ENCODE results near the gene TEAD1. TPM values are rescaled to one million over a fixed set of nuclear protein-coding genes. Genes with fewer than 3 reads are reported as not detected.

Gene TEAD1
- total and polyA plus RNA-seq, 2 experiments from 2014 or later, result 45.9 to 105 TPM

GRCh38 chr11:12750181-12750580, 76.0 kb downstream of the TEAD1 start:
- H3K4me3 ChIP-seq, result no peak overlapping the region
- TF ChIP-seq CTCF (IDR thresholded peaks at IDR 0.05; ENCODE audit: low read depth, low read length), result no peak
- no peaks in the 10 kb centered on the region for H3K9me3 ChIP-seq (ENCODE audit: low read depth)
- no peak overlapping the region for H3K27ac ChIP-seq
- no peaks in the 10 kb centered on the region for H3K27me3 ChIP-seq
- no peaks in the 10 kb centered on the region for H3K36me3 ChIP-seq
- no peak for DNase-seq (ENCODE audit: low read depth in 1 of 2, low spot score in 1 of 2)
- peaks cover 40% of the 10 kb centered on the region for H3K4me1 ChIP-seq (ENCODE audit: low read depth)

- DNase-seq (ENCODE audit: low read depth in 1 of 2, low spot score in 1 of 2), result no peak
- no peaks in the 10 kb centered on the region for H3K27me3 ChIP-seq
- H3K36me3 ChIP-seq, result no peaks in the 10 kb centered on the region
- no peak overlapping the region for H3K4me3 ChIP-seq
- no peaks in the 10 kb centered on the region for H3K9me3 ChIP-seq (ENCODE audit: low read depth)
- H3K27ac ChIP-seq, result no peak overlapping the region
- H3K4me1 ChIP-seq (ENCODE audit: low read depth), result peaks cover 42% of the 10 kb centered on the region
- no peak for TF ChIP-seq CTCF (IDR thresholded peaks at IDR 0.05; ENCODE audit: low read depth, low read length)
Observed at GRCh38 chr11:12752868-12753524, 78.8 kb downstream of the TEAD1 start.

- peaks cover 42% of the 10 kb centered on the region for H3K4me1 ChIP-seq (ENCODE audit: low read depth)
- H3K9me3 ChIP-seq (ENCODE audit: low read depth), result no peaks in the 10 kb centered on the region
- TF ChIP-seq CTCF (IDR thresholded peaks at IDR 0.05; ENCODE audit: low read depth, low read length), result no peak
- no peaks in the 10 kb centered on the region for H3K36me3 ChIP-seq
- H3K4me3 ChIP-seq, result no peak overlapping the region
- no peaks in the 10 kb centered on the region for H3K27me3 ChIP-seq
- DNase-seq (ENCODE audit: low read depth in 1 of 2, low spot score in 1 of 2), result no peak
- peak overlapping the region; percentile 12 for H3K27ac ChIP-seq
Observed at GRCh38 chr11:12754021-12754420, 79.8 kb downstream of the TEAD1 start.

GRCh38 chr11:12754582-12755234, 80.5 kb downstream of the TEAD1 start:
- no peaks in the 10 kb centered on the region for H3K9me3 ChIP-seq (ENCODE audit: low read depth)
- TF ChIP-seq CTCF (IDR thresholded peaks at IDR 0.05; ENCODE audit: low read depth, low read length), result no peak
- DNase-seq (ENCODE audit: low read depth in 1 of 2, low spot score in 1 of 2), result no peak

GRCh38 chr11:12755510-12756453, 81.6 kb downstream of the TEAD1 start:
- H3K27me3 ChIP-seq, result no peaks in the 10 kb centered on the region
- no peaks in the 10 kb centered on the region for H3K9me3 ChIP-seq (ENCODE audit: low read depth)
- H3K27ac ChIP-seq, result peak overlapping the region; percentile 73
- no peak overlapping the region for H3K4me3 ChIP-seq
- no peak for DNase-seq (ENCODE audit: low read depth in 1 of 2, low spot score in 1 of 2)
- TF ChIP-seq CTCF (IDR thresholded peaks at IDR 0.05; ENCODE audit: low read depth, low read length), result no peak
- H3K36me3 ChIP-seq, result no peaks in the 10 kb centered on the region
- peaks cover 39% of the 10 kb centered on the region for H3K4me1 ChIP-seq (ENCODE audit: low read depth)

More at GRCh38 chr11:12754582-12755234, 80.5 kb downstream of the TEAD1 start:
- Histone ChIP-seq H3K36me3 (no peaks in the 10 kb centered on the region), H3K4me1 (ENCODE audit: low read depth) (peaks cover 42% of the 10 kb centered on the region), H3K27ac (peak overlapping the region; percentile 12), H3K27me3 (no peaks in the 10 kb centered on the region), H3K4me3 (no peak overlapping the region)

All from cardiac muscle cell (in vitro differentiated cells and primary cell).